ENCODE data around the gene ACADSB.

ACADSB gene

GRCh38 chr10:123057968-123058367, 49.2 kb downstream of the ACADSB start:
- DNase-seq, result no peak
- no peak for TF ChIP-seq EZH2 (optimal IDR thresholded peaks at IDR 0.05; ENCODE audit: low read depth, low read length)
- TF ChIP-seq CTCF (IDR thresholded peaks at IDR 0.05; ENCODE audit: low read length), result no peak
- no peak for TF ChIP-seq EZH2phosphoT487 (IDR thresholded peaks at IDR 0.05; ENCODE audit: low read length)

GRCh38 chr10:123061865-123062264, 53.1 kb downstream of the ACADSB start:
- Histone ChIP-seq H3K9me2 (replicated peaks; ENCODE audit: insufficient read depth, low read length) (no peaks in the 10 kb centered on the region), H2AFZ (ENCODE audit: low read length) (no peak overlapping the region), H3F3A (ENCODE audit: insufficient read depth, low read length) (no peaks in the 10 kb centered on the region), H3K4me3 (ENCODE audit: low read length) (no peak overlapping the region), H3K9me3 (replicated peaks; ENCODE audit: insufficient read depth, low read length) (no peaks in the 10 kb centered on the region), H3K4me1 (ENCODE audit: low read length) (no peaks in the 10 kb centered on the region), H3K36me3 (replicated peaks; ENCODE audit: insufficient read depth, low read length) (no peaks in the 10 kb centered on the region), H3K4me2 (ENCODE audit: low read depth, low read length) (no peak overlapping the region), H4K20me1 (ENCODE audit: insufficient read depth, low read length) (no peaks in the 10 kb centered on the region), H3K27ac (ENCODE audit: low read length) (no peak overlapping the region), H3K9ac (ENCODE audit: low read length) (no peak overlapping the region), H3K27me3 (replicated peaks; ENCODE audit: insufficient read depth, low read length) (no peaks in the 10 kb centered on the region), H3K79me2 (ENCODE audit: low read length) (no peaks in the 10 kb centered on the region)
- TF ChIP-seq EZH2phosphoT487 (IDR thresholded peaks at IDR 0.05; ENCODE audit: low read length) (no peak), CTCF (IDR thresholded peaks at IDR 0.05; ENCODE audit: low read length) (no peak), EZH2 (optimal IDR thresholded peaks at IDR 0.05; ENCODE audit: low read depth, low read length) (no peak)
- DNase-seq, result no peak

More at GRCh38 chr10:123057968-123058367, 49.2 kb downstream of the ACADSB start:
- H3K27me3 ChIP-seq (replicated peaks; ENCODE audit: insufficient read depth, low read length), result no peaks in the 10 kb centered on the region
- H3K9me3 ChIP-seq (replicated peaks; ENCODE audit: insufficient read depth, low read length), result no peaks in the 10 kb centered on the region
- no peaks in the 10 kb centered on the region for H3K36me3 ChIP-seq (replicated peaks; ENCODE audit: insufficient read depth, low read length)
- H3K79me2 ChIP-seq (ENCODE audit: low read length), result no peaks in the 10 kb centered on the region
- no peaks in the 10 kb centered on the region for H3K9me2 ChIP-seq (replicated peaks; ENCODE audit: insufficient read depth, low read length)
- H3K4me2 ChIP-seq (ENCODE audit: low read depth, low read length), result no peak overlapping the region
- H3K27ac ChIP-seq (ENCODE audit: low read length), result no peak overlapping the region
- H3K9ac ChIP-seq (ENCODE audit: low read length), result no peak overlapping the region
- H3K4me1 ChIP-seq (ENCODE audit: low read length), result no peaks in the 10 kb centered on the region
- no peaks in the 10 kb centered on the region for H3F3A ChIP-seq (ENCODE audit: insufficient read depth, low read length)
- H4K20me1 ChIP-seq (ENCODE audit: insufficient read depth, low read length), result no peaks in the 10 kb centered on the region
- no peak overlapping the region for H3K4me3 ChIP-seq (ENCODE audit: low read length)
- no peak overlapping the region for H2AFZ ChIP-seq (ENCODE audit: low read length)

- no peak for DNase-seq
- H3K9me3 ChIP-seq (replicated peaks; ENCODE audit: insufficient read depth, low read length), result no peaks in the 10 kb centered on the region
- H2AFZ ChIP-seq (ENCODE audit: low read length), result no peak overlapping the region
- H3K4me1 ChIP-seq (ENCODE audit: low read length), result no peaks in the 10 kb centered on the region
- no peaks in the 10 kb centered on the region for H3K36me3 ChIP-seq (replicated peaks; ENCODE audit: insufficient read depth, low read length)
- no peak overlapping the region for H3K27ac ChIP-seq (ENCODE audit: low read length)
- H3K9me2 ChIP-seq (replicated peaks; ENCODE audit: insufficient read depth, low read length), result no peaks in the 10 kb centered on the region
- H3F3A ChIP-seq (ENCODE audit: insufficient read depth, low read length), result no peaks in the 10 kb centered on the region
- no peaks in the 10 kb centered on the region for H3K27me3 ChIP-seq (replicated peaks; ENCODE audit: insufficient read depth, low read length)
- H3K9ac ChIP-seq (ENCODE audit: low read length), result no peak overlapping the region
- no peaks in the 10 kb centered on the region for H3K79me2 ChIP-seq (ENCODE audit: low read length)
- H4K20me1 ChIP-seq (ENCODE audit: insufficient read depth, low read length), result no peaks in the 10 kb centered on the region
- no peak overlapping the region for H3K4me2 ChIP-seq (ENCODE audit: low read depth, low read length)
- no peak overlapping the region for H3K4me3 ChIP-seq (ENCODE audit: low read length)
- TF ChIP-seq CTCF (IDR thresholded peaks at IDR 0.05; ENCODE audit: low read length), result no peak
- no peak for TF ChIP-seq EZH2 (optimal IDR thresholded peaks at IDR 0.05; ENCODE audit: low read depth, low read length)
- no peak for TF ChIP-seq EZH2phosphoT487 (IDR thresholded peaks at IDR 0.05; ENCODE audit: low read length)
Measured at GRCh38 chr10:123062726-123063125, 53.9 kb downstream of the ACADSB start.
